ENCODE data around the gene NOM1. TPM values are rescaled to one million over a fixed set of nuclear protein-coding genes. Genes with fewer than 3 reads are reported as not detected.

The NOM1 gene, protein sequence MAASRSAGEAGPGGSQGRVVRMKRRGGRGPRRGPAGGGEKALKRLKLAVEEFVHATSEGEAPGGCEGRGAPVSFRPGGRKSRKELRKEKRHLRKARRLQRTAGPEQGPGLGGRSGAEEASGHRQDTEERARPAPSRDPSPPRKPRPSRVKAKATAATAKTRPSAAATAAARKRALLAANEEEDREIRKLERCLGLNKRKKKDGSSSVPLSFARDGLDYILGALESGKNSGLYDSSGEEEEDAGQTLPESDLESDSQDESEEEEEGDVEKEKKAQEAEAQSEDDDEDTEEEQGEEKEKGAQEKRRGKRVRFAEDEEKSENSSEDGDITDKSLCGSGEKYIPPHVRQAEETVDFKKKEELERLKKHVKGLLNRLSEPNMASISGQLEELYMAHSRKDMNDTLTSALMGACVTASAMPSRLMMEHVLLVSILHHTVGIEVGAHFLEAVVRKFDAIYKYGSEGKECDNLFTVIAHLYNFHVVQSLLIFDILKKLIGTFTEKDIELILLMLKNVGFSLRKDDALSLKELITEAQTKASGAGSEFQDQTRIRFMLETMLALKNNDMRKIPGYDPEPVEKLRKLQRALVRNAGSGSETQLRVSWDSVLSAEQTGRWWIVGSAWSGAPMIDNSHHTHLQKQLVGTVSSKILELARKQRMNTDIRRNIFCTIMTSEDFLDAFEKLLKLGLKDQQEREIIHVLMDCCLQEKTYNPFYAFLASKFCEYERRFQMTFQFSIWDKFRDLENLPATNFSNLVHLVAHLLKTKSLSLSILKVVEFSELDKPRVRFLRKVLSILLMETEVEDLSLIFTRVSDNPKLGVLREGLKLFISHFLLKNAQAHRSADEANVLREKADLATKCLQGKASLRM
- total RNA-seq (2022; extraction: Qiagen RNA extraction; ENCODE audit: low read depth), result 17.4 to 21.2 TPM (median 19.2 TPM) in 5 replicates

GRCh38 chr7:156949541-156950380, at the start of gene NOM1:
Gene NOM1 (plus strand): TSS chr7:156949712. CDS start chr7:156949738, 26 bp downstream.

GRCh38 chr7:157010588-157011332, 61.2 kb downstream of the NOM1 start, which contains the start of gene MNX1:
Gene MNX1 (minus strand): TSS chr7:157010663. CDS start chr7:157010350, 313 bp downstream.

Other genes with a start within 250 kb of the NOM1 start
- gene LMBR1, start 56.5 kb upstream of the NOM1 start, total RNA-seq (2022; extraction: Qiagen RNA extraction; ENCODE audit: low read depth), result 21.7 to 32.4 TPM (median 29.6 TPM) in 5 replicates
- 3.8 to 6.1 TPM (median 5.5 TPM) in 5 replicates for gene MNX1, start 61.0 kb downstream of the NOM1 start, total RNA-seq (2022; extraction: Qiagen RNA extraction; ENCODE audit: low read depth)
- 61.7 to 75.7 TPM (median 68.9 TPM) in 5 replicates for gene UBE3C, start 189.2 kb downstream of the NOM1 start, total RNA-seq (2022; extraction: Qiagen RNA extraction; ENCODE audit: low read depth)

All from A549 treated with DMSO at 1 μM for 4 hours (cell line).